Measurements from ENCODE around the gene CIROP. TPM values are rescaled to one million over a fixed set of nuclear protein-coding genes. Genes with fewer than 3 reads are reported as not detected.
A peak's percentile ranks its signal among the peaks of the same experiment; 100 is the strongest.

Gene CIROP
- total and polyA plus RNA-seq, 9 of the 15 experiments (the other 6 are each of a cell fraction or from before 2014, with no cell fraction given) = not detected

DNA sequence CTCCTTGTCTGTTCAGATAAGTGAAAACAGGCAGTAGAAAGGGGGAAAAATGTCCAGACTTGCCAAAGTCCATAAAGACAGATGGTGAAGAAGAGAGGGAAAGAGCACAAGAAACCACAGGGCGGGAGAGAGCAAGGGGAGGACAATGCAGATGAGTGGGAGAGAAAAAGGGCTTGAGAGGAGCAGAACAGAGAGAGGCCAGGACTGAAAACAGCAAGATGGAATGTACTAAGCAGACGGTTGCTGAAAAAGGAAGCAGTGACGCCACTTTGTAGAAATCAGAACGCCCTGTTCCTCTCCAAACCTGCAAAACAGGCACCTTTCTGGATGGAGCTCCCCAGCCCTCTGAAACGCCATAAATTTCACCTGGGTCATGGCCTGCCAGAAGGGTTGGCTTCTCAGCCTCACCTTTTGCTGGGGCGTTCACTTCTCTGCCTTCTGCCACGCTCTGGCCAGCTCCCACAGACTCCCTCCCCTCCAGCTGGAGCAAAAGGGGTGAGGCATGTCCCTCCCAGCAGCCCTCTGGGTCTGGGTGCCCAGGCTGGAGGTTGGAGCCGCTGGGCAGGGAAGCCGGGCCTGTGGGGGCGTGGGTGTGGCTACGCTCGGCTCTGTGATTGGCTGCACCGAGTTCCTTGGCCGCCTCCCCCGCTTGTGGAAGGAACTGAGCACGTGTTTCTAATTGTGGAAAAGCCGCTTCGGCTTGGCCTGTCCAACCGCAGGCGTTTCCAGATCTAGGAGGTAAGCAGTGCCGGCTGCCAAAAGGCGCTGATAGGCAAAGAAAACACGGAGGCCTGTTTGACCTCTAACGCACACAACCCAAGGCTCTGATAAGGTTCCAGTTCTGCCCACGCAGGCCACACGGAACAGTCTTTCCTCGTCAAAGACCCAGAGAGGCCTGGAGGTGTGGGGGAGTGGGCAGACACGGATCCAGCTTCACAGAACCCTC lies 49.3 kb upstream of the CIROP start (continued):
- TF ChIP-seq, protein P1, sequence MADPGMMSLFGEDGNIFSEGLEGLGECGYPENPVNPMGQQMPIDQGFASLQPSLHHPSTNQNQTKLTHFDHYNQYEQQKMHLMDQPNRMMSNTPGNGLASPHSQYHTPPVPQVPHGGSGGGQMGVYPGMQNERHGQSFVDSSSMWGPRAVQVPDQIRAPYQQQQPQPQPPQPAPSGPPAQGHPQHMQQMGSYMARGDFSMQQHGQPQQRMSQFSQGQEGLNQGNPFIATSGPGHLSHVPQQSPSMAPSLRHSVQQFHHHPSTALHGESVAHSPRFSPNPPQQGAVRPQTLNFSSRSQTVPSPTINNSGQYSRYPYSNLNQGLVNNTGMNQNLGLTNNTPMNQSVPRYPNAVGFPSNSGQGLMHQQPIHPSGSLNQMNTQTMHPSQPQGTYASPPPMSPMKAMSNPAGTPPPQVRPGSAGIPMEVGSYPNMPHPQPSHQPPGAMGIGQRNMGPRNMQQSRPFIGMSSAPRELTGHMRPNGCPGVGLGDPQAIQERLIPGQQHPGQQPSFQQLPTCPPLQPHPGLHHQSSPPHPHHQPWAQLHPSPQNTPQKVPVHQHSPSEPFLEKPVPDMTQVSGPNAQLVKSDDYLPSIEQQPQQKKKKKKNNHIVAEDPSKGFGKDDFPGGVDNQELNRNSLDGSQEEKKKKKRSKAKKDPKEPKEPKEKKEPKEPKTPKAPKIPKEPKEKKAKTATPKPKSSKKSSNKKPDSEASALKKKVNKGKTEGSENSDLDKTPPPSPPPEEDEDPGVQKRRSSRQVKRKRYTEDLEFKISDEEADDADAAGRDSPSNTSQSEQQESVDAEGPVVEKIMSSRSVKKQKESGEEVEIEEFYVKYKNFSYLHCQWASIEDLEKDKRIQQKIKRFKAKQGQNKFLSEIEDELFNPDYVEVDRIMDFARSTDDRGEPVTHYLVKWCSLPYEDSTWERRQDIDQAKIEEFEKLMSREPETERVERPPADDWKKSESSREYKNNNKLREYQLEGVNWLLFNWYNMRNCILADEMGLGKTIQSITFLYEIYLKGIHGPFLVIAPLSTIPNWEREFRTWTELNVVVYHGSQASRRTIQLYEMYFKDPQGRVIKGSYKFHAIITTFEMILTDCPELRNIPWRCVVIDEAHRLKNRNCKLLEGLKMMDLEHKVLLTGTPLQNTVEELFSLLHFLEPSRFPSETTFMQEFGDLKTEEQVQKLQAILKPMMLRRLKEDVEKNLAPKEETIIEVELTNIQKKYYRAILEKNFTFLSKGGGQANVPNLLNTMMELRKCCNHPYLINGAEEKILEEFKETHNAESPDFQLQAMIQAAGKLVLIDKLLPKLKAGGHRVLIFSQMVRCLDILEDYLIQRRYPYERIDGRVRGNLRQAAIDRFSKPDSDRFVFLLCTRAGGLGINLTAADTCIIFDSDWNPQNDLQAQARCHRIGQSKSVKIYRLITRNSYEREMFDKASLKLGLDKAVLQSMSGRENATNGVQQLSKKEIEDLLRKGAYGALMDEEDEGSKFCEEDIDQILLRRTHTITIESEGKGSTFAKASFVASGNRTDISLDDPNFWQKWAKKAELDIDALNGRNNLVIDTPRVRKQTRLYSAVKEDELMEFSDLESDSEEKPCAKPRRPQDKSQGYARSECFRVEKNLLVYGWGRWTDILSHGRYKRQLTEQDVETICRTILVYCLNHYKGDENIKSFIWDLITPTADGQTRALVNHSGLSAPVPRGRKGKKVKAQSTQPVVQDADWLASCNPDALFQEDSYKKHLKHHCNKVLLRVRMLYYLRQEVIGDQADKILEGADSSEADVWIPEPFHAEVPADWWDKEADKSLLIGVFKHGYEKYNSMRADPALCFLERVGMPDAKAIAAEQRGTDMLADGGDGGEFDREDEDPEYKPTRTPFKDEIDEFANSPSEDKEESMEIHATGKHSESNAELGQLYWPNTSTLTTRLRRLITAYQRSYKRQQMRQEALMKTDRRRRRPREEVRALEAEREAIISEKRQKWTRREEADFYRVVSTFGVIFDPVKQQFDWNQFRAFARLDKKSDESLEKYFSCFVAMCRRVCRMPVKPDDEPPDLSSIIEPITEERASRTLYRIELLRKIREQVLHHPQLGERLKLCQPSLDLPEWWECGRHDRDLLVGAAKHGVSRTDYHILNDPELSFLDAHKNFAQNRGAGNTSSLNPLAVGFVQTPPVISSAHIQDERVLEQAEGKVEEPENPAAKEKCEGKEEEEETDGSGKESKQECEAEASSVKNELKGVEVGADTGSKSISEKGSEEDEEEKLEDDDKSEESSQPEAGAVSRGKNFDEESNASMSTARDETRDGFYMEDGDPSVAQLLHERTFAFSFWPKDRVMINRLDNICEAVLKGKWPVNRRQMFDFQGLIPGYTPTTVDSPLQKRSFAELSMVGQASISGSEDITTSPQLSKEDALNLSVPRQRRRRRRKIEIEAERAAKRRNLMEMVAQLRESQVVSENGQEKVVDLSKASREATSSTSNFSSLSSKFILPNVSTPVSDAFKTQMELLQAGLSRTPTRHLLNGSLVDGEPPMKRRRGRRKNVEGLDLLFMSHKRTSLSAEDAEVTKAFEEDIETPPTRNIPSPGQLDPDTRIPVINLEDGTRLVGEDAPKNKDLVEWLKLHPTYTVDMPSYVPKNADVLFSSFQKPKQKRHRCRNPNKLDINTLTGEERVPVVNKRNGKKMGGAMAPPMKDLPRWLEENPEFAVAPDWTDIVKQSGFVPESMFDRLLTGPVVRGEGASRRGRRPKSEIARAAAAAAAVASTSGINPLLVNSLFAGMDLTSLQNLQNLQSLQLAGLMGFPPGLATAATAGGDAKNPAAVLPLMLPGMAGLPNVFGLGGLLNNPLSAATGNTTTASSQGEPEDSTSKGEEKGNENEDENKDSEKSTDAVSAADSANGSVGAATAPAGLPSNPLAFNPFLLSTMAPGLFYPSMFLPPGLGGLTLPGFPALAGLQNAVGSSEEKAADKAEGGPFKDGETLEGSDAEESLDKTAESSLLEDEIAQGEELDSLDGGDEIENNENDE (IDR thresholded peaks at IDR 0.05; ENCODE audit: low read depth, low read length) = no peak
- TF ChIP-seq, protein P2, sequence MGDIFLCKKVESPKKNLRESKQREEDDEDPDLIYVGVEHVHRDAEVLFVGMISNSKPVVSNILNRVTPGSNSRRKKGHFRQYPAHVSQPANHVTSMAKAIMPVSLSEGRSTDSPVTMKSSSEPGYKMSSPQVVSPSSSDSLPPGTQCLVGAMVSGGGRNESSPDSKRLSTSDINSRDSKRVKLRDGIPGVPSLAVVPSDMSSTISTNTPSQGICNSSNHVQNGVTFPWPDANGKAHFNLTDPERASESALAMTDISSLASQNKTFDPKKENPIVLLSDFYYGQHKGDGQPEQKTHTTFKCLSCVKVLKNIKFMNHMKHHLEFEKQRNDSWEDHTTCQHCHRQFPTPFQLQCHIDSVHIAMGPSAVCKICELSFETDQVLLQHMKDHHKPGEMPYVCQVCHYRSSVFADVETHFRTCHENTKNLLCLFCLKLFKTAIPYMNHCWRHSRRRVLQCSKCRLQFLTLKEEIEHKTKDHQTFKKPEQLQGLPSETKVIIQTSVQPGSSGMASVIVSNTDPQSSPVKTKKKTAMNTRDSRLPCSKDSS (IDR thresholded peaks at IDR 0.05; ENCODE audit: low read depth, partially characterized antibody) = no peak
- TF ChIP-seq CEBPB (tag; IDR thresholded peaks at IDR 0.05) (no peak), ZNF224 (CRISPR knock-in tag; IDR thresholded peaks at IDR 0.05) (no peak), SMC3 (conservative IDR thresholded peaks at IDR 0.05; ENCODE audit: insufficient read depth, low read depth, low read length) (no peak), FOXK1 (CRISPR knock-in tag; IDR thresholded peaks at IDR 0.05; ENCODE audit: borderline replicate concordance) (no peak), GATAD2A (IDR thresholded peaks at IDR 0.05) (peak; percentile 31; the same call in 1 of the 2 replicates)
- TF ChIP-seq, protein P3, sequence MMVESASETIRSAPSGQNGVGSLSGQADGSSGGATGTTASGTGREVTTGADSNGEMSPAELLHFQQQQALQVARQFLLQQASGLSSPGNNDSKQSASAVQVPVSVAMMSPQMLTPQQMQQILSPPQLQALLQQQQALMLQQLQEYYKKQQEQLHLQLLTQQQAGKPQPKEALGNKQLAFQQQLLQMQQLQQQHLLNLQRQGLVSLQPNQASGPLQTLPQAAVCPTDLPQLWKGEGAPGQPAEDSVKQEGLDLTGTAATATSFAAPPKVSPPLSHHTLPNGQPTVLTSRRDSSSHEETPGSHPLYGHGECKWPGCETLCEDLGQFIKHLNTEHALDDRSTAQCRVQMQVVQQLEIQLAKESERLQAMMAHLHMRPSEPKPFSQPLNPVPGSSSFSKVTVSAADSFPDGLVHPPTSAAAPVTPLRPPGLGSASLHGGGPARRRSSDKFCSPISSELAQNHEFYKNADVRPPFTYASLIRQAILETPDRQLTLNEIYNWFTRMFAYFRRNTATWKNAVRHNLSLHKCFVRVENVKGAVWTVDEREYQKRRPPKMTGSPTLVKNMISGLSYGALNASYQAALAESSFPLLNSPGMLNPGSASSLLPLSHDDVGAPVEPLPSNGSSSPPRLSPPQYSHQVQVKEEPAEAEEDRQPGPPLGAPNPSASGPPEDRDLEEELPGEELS (CRISPR knock-in tag; IDR thresholded peaks at IDR 0.05; ENCODE audit: borderline replicate concordance) = no peak

All from K562 (cell line).